ENCODE measurements around the gene PAQR4.

GRCh38 chr16:2987286-2987685, 18.1 kb downstream of the PAQR4 start:
- TF ChIP-seq GABPB1 (CRISPR knock-in tag; IDR thresholded peaks at IDR 0.05) (no peak), POLR2AphosphoS5 (IDR thresholded peaks at IDR 0.05; ENCODE audit: low read depth, low read length) (no peak), ZNF567 (CRISPR knock-in tag; IDR thresholded peaks at IDR 0.05; ENCODE audit: borderline replicate concordance) (no peak), RFXANK (CRISPR knock-in tag; IDR thresholded peaks at IDR 0.05) (no peak), ZNF510 (CRISPR knock-in tag; IDR thresholded peaks at IDR 0.05; ENCODE audit: low read depth) (no peak), CTCF (CRISPR knock-in tag; IDR thresholded peaks at IDR 0.05) (no peak)
- TF ChIP-seq, protein P1, sequence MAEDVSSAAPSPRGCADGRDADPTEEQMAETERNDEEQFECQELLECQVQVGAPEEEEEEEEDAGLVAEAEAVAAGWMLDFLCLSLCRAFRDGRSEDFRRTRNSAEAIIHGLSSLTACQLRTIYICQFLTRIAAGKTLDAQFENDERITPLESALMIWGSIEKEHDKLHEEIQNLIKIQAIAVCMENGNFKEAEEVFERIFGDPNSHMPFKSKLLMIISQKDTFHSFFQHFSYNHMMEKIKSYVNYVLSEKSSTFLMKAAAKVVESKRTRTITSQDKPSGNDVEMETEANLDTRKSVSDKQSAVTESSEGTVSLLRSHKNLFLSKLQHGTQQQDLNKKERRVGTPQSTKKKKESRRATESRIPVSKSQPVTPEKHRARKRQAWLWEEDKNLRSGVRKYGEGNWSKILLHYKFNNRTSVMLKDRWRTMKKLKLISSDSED (CRISPR knock-in tag; IDR thresholded peaks at IDR 0.05): no peak
